LNCaP clone FGC (cell line): Measurements from ENCODE around the gene MRPS10.

ENCODE experiments used
- DNase-seq: peaks from one replicate; pipeline ENCODE4 v3.0.0-alpha.2; 2011; ENCODE audit warnings: low read depth
- H3K4me3 ChIP-seq: 2 replicates; pipeline ENCODE4 v1.5.1; 2011; ENCODE audit warnings: mild to moderate bottlenecking, low read depth, low read length, control low read depth
- TF ChIP-seq, protein P1 (sequence below): IDR thresholded peaks from 2 replicates; pipeline ENCODE4 v1.5.1; 2012; ENCODE audit warnings: mild to moderate bottlenecking; ENCODE audit not compliant: control insufficient read depth, insufficient read depth; ENCODE audit errors: extremely low read depth

MRPS10 gene

DNA sequence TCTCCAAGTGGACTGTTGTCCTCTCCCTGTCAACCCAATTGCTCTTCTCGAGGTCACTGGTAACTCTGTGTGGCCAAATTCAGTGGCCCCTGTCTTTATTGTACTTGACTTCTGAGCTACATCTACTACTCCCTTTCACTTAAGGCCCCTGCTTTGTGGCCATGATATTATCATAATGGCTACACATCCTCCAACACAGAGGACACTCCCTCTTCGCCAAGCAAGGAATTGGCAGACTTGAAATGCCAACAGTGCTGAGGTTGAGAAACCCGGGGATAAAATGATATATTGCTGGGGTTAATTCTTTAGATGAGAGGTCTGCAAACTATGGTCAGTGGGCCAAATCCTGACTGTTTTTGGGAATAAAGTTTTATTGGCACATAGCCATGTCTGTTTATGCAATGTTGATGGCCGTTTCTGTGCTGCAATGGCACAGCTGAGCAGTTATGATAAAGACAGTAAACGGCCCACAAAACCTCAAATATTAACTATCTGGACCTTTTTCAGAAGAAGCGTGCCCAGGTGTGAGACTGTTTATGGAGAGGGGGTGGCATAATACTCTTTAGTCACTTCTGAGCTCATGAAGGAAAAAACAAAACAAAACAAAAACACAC, 12.0 kb upstream of the MRPS10 start:
- no peak for DNase-seq
- TF ChIP-seq, protein P1, sequence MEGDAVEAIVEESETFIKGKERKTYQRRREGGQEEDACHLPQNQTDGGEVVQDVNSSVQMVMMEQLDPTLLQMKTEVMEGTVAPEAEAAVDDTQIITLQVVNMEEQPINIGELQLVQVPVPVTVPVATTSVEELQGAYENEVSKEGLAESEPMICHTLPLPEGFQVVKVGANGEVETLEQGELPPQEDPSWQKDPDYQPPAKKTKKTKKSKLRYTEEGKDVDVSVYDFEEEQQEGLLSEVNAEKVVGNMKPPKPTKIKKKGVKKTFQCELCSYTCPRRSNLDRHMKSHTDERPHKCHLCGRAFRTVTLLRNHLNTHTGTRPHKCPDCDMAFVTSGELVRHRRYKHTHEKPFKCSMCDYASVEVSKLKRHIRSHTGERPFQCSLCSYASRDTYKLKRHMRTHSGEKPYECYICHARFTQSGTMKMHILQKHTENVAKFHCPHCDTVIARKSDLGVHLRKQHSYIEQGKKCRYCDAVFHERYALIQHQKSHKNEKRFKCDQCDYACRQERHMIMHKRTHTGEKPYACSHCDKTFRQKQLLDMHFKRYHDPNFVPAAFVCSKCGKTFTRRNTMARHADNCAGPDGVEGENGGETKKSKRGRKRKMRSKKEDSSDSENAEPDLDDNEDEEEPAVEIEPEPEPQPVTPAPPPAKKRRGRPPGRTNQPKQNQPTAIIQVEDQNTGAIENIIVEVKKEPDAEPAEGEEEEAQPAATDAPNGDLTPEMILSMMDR = no peak
- H3K4me3 ChIP-seq = no peak overlapping the region

DNA sequence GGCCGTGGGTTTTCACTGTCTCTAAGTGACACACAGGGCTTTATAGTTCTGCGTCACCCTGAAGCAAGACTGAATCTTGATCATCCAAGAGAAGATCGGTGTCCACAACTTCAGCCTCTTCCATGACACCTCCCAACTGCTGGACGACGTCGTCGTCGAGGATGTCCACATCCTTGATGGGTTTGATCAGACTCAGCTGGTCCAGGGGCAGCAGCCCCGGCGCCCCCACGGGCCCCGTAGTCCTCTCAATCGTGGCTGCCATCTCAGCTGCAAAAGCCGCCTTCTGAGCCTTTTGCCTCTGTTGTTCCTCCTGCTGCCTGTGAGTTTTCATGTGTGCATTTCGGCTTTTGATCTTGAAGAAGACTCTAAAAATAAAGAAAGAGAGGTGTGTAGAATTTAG, 10.6 kb upstream of the MRPS10 start:
- no peak for DNase-seq
- TF ChIP-seq, protein P1 = no peak
- no peak overlapping the region for H3K4me3 ChIP-seq

DNA sequence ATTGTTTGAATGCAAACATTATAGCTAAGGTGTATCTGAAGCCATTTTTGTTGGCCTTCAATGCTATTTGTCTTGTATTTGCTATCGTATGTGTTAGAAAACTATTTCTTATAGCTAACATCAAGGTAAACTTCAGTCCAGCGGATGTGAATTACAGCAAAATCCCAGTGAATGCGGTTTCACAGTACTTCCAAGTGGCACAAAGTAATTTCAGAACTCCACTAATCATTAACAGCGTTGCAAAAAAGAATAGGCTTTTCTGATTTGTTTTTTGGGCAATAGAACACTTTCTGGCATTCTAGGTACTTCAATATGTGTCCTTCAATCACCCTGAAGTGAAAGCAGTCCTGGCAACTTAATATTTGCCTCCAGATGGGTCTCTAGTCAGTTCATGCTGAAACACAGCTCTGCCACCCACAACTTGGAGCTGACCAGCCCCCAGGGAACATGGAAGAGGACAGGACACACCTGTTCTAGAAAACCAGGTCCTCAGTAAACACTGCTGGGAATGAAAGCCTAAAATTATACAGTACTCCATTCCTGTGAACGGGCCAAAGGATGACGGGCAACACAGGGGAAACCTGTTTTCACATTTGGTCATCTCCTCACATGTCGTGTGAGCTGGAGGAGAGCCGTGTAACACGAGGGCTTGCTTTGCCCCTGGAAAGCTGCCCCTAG, 9.7 kb upstream of the MRPS10 start:
- no peak for DNase-seq
- TF ChIP-seq, protein P1 = no peak
- H3K4me3 ChIP-seq = no peak overlapping the region

DNA sequence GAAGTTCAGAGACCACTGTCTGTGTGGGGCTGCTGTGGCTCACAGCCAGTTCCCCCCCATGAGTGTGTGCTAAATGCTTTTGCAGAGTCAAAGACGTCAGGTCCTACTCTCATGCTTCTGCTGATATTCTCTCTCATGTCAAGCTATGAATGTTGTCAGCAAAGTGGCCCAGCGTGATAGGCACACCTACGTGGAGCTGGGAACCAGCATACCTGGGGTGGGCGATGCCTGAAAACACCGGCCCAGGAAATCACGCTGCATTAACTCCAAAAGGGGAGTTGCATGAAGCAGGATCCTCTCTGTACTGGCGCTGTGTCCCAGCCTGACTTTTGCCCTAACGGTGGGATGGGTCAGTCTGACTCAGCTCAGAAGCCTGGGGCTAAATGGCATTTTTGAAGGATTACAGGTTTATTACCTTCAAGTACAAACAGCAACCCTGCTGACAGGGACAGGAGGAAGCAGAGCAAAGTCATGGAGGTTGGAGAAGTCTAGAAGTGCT, 9.0 kb upstream of the MRPS10 start:
- no peak overlapping the region for H3K4me3 ChIP-seq
- TF ChIP-seq, protein P1 = no peak
- no peak for DNase-seq

DNA sequence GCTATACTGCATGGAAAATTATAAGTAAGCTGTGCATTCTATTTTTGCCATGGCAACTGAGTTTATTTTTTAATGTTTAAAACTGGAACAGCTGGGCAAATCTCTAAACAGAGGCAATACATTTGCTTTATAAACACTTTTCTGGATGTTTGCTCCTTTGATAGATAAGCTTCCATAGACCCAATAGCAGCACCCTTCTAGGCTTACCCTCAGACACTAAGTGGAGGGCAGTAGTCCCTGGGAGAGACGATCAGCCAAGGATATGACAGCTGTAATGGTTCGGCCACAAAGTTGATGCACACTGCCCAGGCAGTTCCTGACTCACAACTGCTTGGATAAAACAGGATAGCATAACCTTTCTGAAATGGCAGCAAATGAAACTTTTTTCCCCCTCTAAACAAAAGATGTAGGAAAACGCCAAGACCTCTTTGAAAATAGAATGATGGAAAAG, 8.5 kb upstream of the MRPS10 start:
- DNase-seq = no peak
- TF ChIP-seq, protein P1 = no peak
- H3K4me3 ChIP-seq = no peak overlapping the region

DNA sequence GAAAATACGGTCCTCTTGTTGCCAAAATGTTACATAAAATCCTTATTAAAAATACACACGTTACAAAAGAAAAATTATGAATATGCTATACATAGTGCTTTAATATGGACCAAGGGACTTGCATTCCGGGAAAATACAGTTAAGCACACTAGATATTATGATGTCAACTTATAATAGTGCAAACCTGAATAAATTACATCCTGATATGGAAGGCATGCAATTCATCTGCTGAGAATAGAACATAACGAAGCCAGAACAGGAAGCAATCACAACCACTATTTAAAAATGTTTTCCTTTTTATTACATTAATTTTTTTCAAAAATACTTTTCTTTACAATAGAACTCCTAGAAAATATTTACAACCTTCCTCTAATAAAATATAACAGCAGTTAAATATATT, 7.8 kb upstream of the MRPS10 start:
- TF ChIP-seq, protein P1 = no peak
- H3K4me3 ChIP-seq = no peak overlapping the region
- no peak for DNase-seq
